Measurements from ENCODE around the gene MBTD1. TPM values are rescaled to one million over a fixed set of nuclear protein-coding genes. Genes with fewer than 3 reads are reported as not detected.

The MBTD1 gene
- total RNA-seq = 10 to 100 TPM; 12.8 to 14.2 TPM
- 1 to 10 TPM; 2.4 to 2.9 TPM for polyA plus RNA-seq

DNA sequence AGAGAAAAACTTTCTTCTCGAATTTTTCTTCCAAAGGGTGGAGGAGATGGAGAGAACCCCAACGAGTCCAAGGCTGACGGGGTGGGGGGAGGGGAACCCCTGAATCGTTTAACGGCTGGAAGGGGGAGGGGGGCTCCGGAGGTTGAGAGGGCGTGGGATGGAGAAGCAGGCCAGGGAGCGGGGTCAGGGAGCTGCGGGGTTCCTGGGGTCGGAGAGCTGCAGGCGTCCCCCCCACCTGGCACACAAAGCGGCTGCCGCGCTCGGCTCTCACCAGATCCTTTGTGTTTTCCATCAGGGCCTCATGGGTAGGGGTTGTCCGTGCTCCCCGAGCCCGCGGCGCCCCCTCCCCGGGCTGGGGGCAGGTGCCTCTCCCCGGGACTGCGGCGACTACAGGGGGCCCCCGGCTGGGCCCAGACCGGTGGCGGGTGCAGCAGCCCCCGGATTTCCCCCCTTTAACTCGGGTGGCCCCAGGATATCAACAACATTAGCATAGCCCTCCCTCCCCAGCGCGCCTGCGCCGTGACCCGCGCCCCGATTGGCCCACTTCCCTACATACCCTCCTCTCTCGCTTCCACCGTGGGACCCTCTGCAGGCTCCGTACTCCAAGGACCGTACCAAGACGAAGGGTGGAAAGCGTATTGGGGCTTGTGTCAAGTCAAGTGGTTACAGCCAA is at the start of gene MBTD1:
Gene MBTD1 (minus strand): TSS at position 486 of the 673 bp plus-strand sequence. CDS start 34,888 bp downstream, outside the sequence.
- H3K4me3 ChIP-seq (ENCODE audit: low read depth in 1 of 3, low read length in 3 of 3) = peak within 1 kb of the TSS; percentile 91 to 94 (median 93)
- peak within 1 kb of the TSS; percentile 85 to 99 for H3K9ac ChIP-seq (ENCODE audit: low read depth in 1 of 2, low read length in 2 of 2)
- peak; percentile 92 for DNase-seq (ENCODE audit: low spot score)
- H3K27me3 ChIP-seq (ENCODE audit: control insufficient read depth in 4 of 4, insufficient read depth in 4 of 4, low read length in 3 of 4) = no peaks in the 10 kb centered on the region
- H3K9me3 ChIP-seq (ENCODE audit: control insufficient read depth in 4 of 4, low read length in 3 of 4) = no peaks in the 10 kb centered on the region
- TF ChIP-seq RXRA (IDR thresholded peaks at IDR 0.05) (peak; percentile 66 to 72), FOXA2 (IDR thresholded peaks at IDR 0.05) (no peak), JUND (IDR thresholded peaks at IDR 0.05) (peak in 1 of 2 donors; percentile 33)
- H3K36me3 ChIP-seq (ENCODE audit: control insufficient read depth in 4 of 4, insufficient read depth in 3 of 4, low read depth in 1 of 4, low read length in 3 of 4) = peaks cover 0 to 1% (median 0%) of the 10 kb centered on the region in 4 donors
- under 1% methylated on average over 42 of the region's 42 CpGs for WGBS
- peak within 1 kb of the TSS; percentile 98 for H3K27ac ChIP-seq (ENCODE audit: low read depth in 1 of 2, low read length in 2 of 2)
- H3K4me1 ChIP-seq (ENCODE audit: control insufficient read depth in 4 of 4, insufficient read depth in 4 of 4, low read length in 3 of 4) = peaks cover 11 to 53% (median 47%) of the 10 kb centered on the region in 4 donors

DNA sequence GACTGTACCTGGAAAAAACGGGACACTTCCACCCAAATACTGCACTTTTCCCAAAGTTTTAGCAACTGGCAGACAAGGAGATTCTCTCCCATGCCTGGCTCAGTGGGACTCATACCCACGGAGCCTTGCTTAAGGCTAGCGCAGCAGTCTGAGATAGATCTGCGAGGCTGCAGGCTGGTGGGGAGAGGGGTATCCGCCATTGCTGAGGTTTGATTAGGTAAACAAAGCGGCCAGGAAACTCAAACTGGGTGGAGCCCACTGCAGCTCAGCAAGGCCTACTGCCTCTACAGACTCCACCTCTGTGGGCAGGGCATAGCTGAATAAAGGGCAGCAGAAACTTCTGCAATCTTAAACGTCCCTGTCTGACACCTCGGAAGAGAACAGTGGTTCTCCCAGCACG is 45.3 kb upstream of the MBTD1 start:
- Histone ChIP-seq H3K4me3 (ENCODE audit: low read depth in 1 of 3, low read length in 3 of 3) (no peak overlapping the region), H3K27ac (ENCODE audit: low read depth in 1 of 2, low read length in 2 of 2) (no peak overlapping the region), H3K36me3 (ENCODE audit: control insufficient read depth in 4 of 4, insufficient read depth in 3 of 4, low read depth in 1 of 4, low read length in 3 of 4) (no peaks in the 10 kb centered on the region), H3K27me3 (ENCODE audit: control insufficient read depth in 4 of 4, insufficient read depth in 4 of 4, low read length in 3 of 4) (no peaks in the 10 kb centered on the region), H3K9ac (ENCODE audit: low read depth in 1 of 2, low read length in 2 of 2) (no peak overlapping the region), H3K4me1 (ENCODE audit: control insufficient read depth in 4 of 4, insufficient read depth in 4 of 4, low read length in 3 of 4) (no peaks in the 10 kb centered on the region), H3K9me3 (ENCODE audit: control insufficient read depth in 4 of 4, low read length in 3 of 4) (no peaks in the 10 kb centered on the region)
- WGBS = 87% methylated on average over 9 of the region's 9 CpGs
- DNase-seq (ENCODE audit: low spot score) = no peak
- TF ChIP-seq, protein P1, sequence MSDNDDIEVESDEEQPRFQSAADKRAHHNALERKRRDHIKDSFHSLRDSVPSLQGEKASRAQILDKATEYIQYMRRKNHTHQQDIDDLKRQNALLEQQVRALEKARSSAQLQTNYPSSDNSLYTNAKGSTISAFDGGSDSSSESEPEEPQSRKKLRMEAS (IDR thresholded peaks at IDR 0.05) = no peak
- TF ChIP-seq FOXA2 (IDR thresholded peaks at IDR 0.05) (no peak), YY1 (IDR thresholded peaks at IDR 0.05) (no peak), RXRA (IDR thresholded peaks at IDR 0.05) (no peak), JUND (IDR thresholded peaks at IDR 0.05) (no peak), ZBTB33 (IDR thresholded peaks at IDR 0.05) (no peak), HNF4A (conservative IDR thresholded peaks at IDR 0.05) (no peak), FOXA1 (IDR thresholded peaks at IDR 0.05) (no peak), TAF1 (conservative IDR thresholded peaks at IDR 0.05) (no peak)
- TF ChIP-seq, protein P2, sequence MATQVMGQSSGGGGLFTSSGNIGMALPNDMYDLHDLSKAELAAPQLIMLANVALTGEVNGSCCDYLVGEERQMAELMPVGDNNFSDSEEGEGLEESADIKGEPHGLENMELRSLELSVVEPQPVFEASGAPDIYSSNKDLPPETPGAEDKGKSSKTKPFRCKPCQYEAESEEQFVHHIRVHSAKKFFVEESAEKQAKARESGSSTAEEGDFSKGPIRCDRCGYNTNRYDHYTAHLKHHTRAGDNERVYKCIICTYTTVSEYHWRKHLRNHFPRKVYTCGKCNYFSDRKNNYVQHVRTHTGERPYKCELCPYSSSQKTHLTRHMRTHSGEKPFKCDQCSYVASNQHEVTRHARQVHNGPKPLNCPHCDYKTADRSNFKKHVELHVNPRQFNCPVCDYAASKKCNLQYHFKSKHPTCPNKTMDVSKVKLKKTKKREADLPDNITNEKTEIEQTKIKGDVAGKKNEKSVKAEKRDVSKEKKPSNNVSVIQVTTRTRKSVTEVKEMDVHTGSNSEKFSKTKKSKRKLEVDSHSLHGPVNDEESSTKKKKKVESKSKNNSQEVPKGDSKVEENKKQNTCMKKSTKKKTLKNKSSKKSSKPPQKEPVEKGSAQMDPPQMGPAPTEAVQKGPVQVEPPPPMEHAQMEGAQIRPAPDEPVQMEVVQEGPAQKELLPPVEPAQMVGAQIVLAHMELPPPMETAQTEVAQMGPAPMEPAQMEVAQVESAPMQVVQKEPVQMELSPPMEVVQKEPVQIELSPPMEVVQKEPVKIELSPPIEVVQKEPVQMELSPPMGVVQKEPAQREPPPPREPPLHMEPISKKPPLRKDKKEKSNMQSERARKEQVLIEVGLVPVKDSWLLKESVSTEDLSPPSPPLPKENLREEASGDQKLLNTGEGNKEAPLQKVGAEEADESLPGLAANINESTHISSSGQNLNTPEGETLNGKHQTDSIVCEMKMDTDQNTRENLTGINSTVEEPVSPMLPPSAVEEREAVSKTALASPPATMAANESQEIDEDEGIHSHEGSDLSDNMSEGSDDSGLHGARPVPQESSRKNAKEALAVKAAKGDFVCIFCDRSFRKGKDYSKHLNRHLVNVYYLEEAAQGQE (IDR thresholded peaks at IDR 0.05) = no peak

- H3K9me3 ChIP-seq (ENCODE audit: control insufficient read depth in 4 of 4, low read length in 3 of 4) = no peaks in the 10 kb centered on the region
- H3K9ac ChIP-seq (ENCODE audit: low read depth in 1 of 2, low read length in 2 of 2) = no peak overlapping the region
- 94% methylated on average over 4 of the region's 4 CpGs for whole genome bisulfite sequencing
- no peak for DNase-seq (ENCODE audit: low spot score)
- no peaks in the 10 kb centered on the region for H3K4me1 ChIP-seq (ENCODE audit: control insufficient read depth in 4 of 4, insufficient read depth in 4 of 4, low read length in 3 of 4)
- H3K27me3 ChIP-seq (ENCODE audit: control insufficient read depth in 4 of 4, insufficient read depth in 4 of 4, low read length in 3 of 4) = no peaks in the 10 kb centered on the region
- no peak overlapping the region for H3K4me3 ChIP-seq (ENCODE audit: low read depth in 1 of 3, low read length in 3 of 3)
- H3K27ac ChIP-seq (ENCODE audit: low read depth in 1 of 2, low read length in 2 of 2) = no peak overlapping the region
- H3K36me3 ChIP-seq (ENCODE audit: control insufficient read depth in 4 of 4, insufficient read depth in 3 of 4, low read depth in 1 of 4, low read length in 3 of 4) = peaks cover 2 to 8% (median 3%) of the 10 kb centered on the region in 4 donors
- TF ChIP-seq NR2F2 (IDR thresholded peaks at IDR 0.05) = no peak
- no peak for TF ChIP-seq YY1 (IDR thresholded peaks at IDR 0.05)
- no peak for TF ChIP-seq ZBTB33 (IDR thresholded peaks at IDR 0.05)
- TF ChIP-seq TAF1 (conservative IDR thresholded peaks at IDR 0.05) = no peak
- TF ChIP-seq, protein P1 (IDR thresholded peaks at IDR 0.05) = no peak
- TF ChIP-seq RAD21 (IDR thresholded peaks at IDR 0.05) = no peak
- no peak for TF ChIP-seq FOXA1 (IDR thresholded peaks at IDR 0.05)
- TF ChIP-seq HNF4A (conservative IDR thresholded peaks at IDR 0.05) = no peak
- no peak for TF ChIP-seq FOXA2 (IDR thresholded peaks at IDR 0.05)
- no peak for TF ChIP-seq GABPA (IDR thresholded peaks at IDR 0.05 in 1 of 2, conservative IDR thresholded peaks at IDR 0.05 in 1 of 2)
- no peak for TF ChIP-seq RXRA (IDR thresholded peaks at IDR 0.05)
- TF ChIP-seq, protein P2 (IDR thresholded peaks at IDR 0.05) = no peak
- TF ChIP-seq JUND (IDR thresholded peaks at IDR 0.05) = no peak
These were observed 40.0 kb upstream of the MBTD1 start for GRCh38 chr17:51299859-51300258.

Data from liver (tissue), 9 donors.